ENCODE results near the gene FCGR2B.
"Not testable (repeated sequence)": the region's sequence is repeated elsewhere in the genome, so short reads cannot be mapped to it uniquely, and the experiment has no call there.

FCGR2B gene

GRCh38 chr1:161709373-161709772 lies 46.4 kb downstream of the FCGR2B start:
- Histone ChIP-seq H3K27ac (ENCODE audit: low read depth, low read length) (no peak overlapping the region), H3K4me1 (ENCODE audit: control insufficient read depth, insufficient read depth, low read length) (no peaks in the 10 kb centered on the region), H3K9ac (ENCODE audit: low read length) (no peak overlapping the region), H3K4me3 (ENCODE audit: low read depth, low read length) (no peak overlapping the region), H3K27me3 (ENCODE audit: control insufficient read depth, insufficient read depth, low read length) (0 out of 2 replicates have a peak, but pooled peaks cover 2% of the 10 kb centered on the region), H3K36me3 (ENCODE audit: control insufficient read depth, insufficient read depth, low read length) (no peaks in the 10 kb centered on the region), H3K9me3 (ENCODE audit: control insufficient read depth, insufficient read depth, low read depth, low read length) (no peaks in the 10 kb centered on the region)

GRCh38 chr1:161710560-161710959 lies 47.6 kb downstream of the FCGR2B start:
- Histone ChIP-seq H3K27me3 (ENCODE audit: control insufficient read depth, insufficient read depth, low read length) (peaks cover 3% of the 10 kb centered on the region; the same call in 1 of the 2 replicates), H3K4me1 (ENCODE audit: control insufficient read depth, insufficient read depth, low read length) (no peaks in the 10 kb centered on the region), H3K36me3 (ENCODE audit: control insufficient read depth, insufficient read depth, low read length) (no peaks in the 10 kb centered on the region), H3K27ac (ENCODE audit: low read depth, low read length) (no peak overlapping the region), H3K4me3 (ENCODE audit: low read depth, low read length) (no peak overlapping the region), H3K9me3 (ENCODE audit: control insufficient read depth, insufficient read depth, low read depth, low read length) (no peaks in the 10 kb centered on the region), H3K9ac (ENCODE audit: low read length) (no peak overlapping the region)

GRCh38 chr1:161718559-161719324 lies 55.8 kb downstream of the FCGR2B start:
- H3K36me3 ChIP-seq (ENCODE audit: control insufficient read depth, insufficient read depth, low read length), result no peaks in the 10 kb centered on the region
- H3K4me1 ChIP-seq (ENCODE audit: control insufficient read depth, insufficient read depth, low read length), result no peaks in the 10 kb centered on the region
- H3K27me3 ChIP-seq (ENCODE audit: control insufficient read depth, insufficient read depth, low read length), result peaks cover 26% of the 10 kb centered on the region
- H3K4me3 ChIP-seq (ENCODE audit: low read depth, low read length), result no peak overlapping the region
- H3K9ac ChIP-seq (ENCODE audit: low read length), result no peak overlapping the region
- no peak overlapping the region for H3K27ac ChIP-seq (ENCODE audit: low read depth, low read length)
- H3K9me3 ChIP-seq (ENCODE audit: control insufficient read depth, insufficient read depth, low read depth, low read length), result no peaks in the 10 kb centered on the region

- Histone ChIP-seq H3K4me3 (ENCODE audit: low read depth, low read length) (no peak overlapping the region), H3K4me1 (ENCODE audit: control insufficient read depth, insufficient read depth, low read length) (no peaks in the 10 kb centered on the region), H3K27me3 (ENCODE audit: control insufficient read depth, insufficient read depth, low read length) (peaks cover 29% of the 10 kb centered on the region), H3K9me3 (ENCODE audit: control insufficient read depth, insufficient read depth, low read depth, low read length) (no peaks in the 10 kb centered on the region), H3K9ac (ENCODE audit: low read length) (no peak overlapping the region), H3K27ac (ENCODE audit: low read depth, low read length) (no peak overlapping the region), H3K36me3 (ENCODE audit: control insufficient read depth, insufficient read depth, low read length) (no peaks in the 10 kb centered on the region)
These were observed 56.3 kb downstream of the FCGR2B start for GRCh38 chr1:161719325-161719611.

- no peaks in the 10 kb centered on the region for H3K36me3 ChIP-seq (ENCODE audit: control insufficient read depth, insufficient read depth, low read length)
- H3K27me3 ChIP-seq (ENCODE audit: control insufficient read depth, insufficient read depth, low read length), result peaks cover 40% of the 10 kb centered on the region
- no peak overlapping the region for H3K4me3 ChIP-seq (ENCODE audit: low read depth, low read length)
- no peak overlapping the region for H3K9ac ChIP-seq (ENCODE audit: low read length)
- H3K4me1 ChIP-seq (ENCODE audit: control insufficient read depth, insufficient read depth, low read length), result no peaks in the 10 kb centered on the region
- no peak overlapping the region for H3K27ac ChIP-seq (ENCODE audit: low read depth, low read length)
- no peaks in the 10 kb centered on the region for H3K9me3 ChIP-seq (ENCODE audit: control insufficient read depth, insufficient read depth, low read depth, low read length)
These were observed 57.5 kb downstream of the FCGR2B start for GRCh38 chr1:161720422-161720821.

GRCh38 chr1:161720956-161721737 lies 58.2 kb downstream of the FCGR2B start, which contains the start of gene FCRLB:
Gene FCRLB (plus strand): TSS chr1:161721544. CDS start chr1:161722673, 1,129 bp downstream.
- Histone ChIP-seq H3K27ac (ENCODE audit: low read depth, low read length) (no peak within 1 kb of the TSS), H3K9ac (ENCODE audit: low read length) (no peak within 1 kb of the TSS), H3K36me3 (ENCODE audit: control insufficient read depth, insufficient read depth, low read length) (no peaks in the 10 kb centered on the region), H3K4me3 (ENCODE audit: low read depth, low read length) (no peak within 1 kb of the TSS), H3K27me3 (ENCODE audit: control insufficient read depth, insufficient read depth, low read length) (peaks cover 43% of the 10 kb centered on the region), H3K4me1 (ENCODE audit: control insufficient read depth, insufficient read depth, low read length) (no peaks in the 10 kb centered on the region), H3K9me3 (ENCODE audit: control insufficient read depth, insufficient read depth, low read depth, low read length) (no peaks in the 10 kb centered on the region)

- H3K27me3 ChIP-seq (ENCODE audit: control insufficient read depth, insufficient read depth, low read length), result peaks cover 50% of the 10 kb centered on the region
- no peaks in the 10 kb centered on the region for H3K4me1 ChIP-seq (ENCODE audit: control insufficient read depth, insufficient read depth, low read length)
- no peaks in the 10 kb centered on the region for H3K36me3 ChIP-seq (ENCODE audit: control insufficient read depth, insufficient read depth, low read length)
- no peak overlapping the region for H3K4me3 ChIP-seq (ENCODE audit: low read depth, low read length)
- no peak overlapping the region for H3K27ac ChIP-seq (ENCODE audit: low read depth, low read length)
- no peak overlapping the region for H3K9ac ChIP-seq (ENCODE audit: low read length)
- no peaks in the 10 kb centered on the region for H3K9me3 ChIP-seq (ENCODE audit: control insufficient read depth, insufficient read depth, low read depth, low read length)
These were observed 58.9 kb downstream of the FCGR2B start for GRCh38 chr1:161721738-161722343.

- peaks cover 53% of the 10 kb centered on the region for H3K27me3 ChIP-seq (ENCODE audit: control insufficient read depth, insufficient read depth, low read length)
- H3K4me1 ChIP-seq (ENCODE audit: control insufficient read depth, insufficient read depth, low read length), result no peaks in the 10 kb centered on the region
- no peak overlapping the region for H3K27ac ChIP-seq (ENCODE audit: low read depth, low read length)
- no peak overlapping the region for H3K9ac ChIP-seq (ENCODE audit: low read length)
- no peaks in the 10 kb centered on the region for H3K9me3 ChIP-seq (ENCODE audit: control insufficient read depth, insufficient read depth, low read depth, low read length)
- H3K36me3 ChIP-seq (ENCODE audit: control insufficient read depth, insufficient read depth, low read length), result no peaks in the 10 kb centered on the region
- no peak overlapping the region for H3K4me3 ChIP-seq (ENCODE audit: low read depth, low read length)
These were observed 59.5 kb downstream of the FCGR2B start for GRCh38 chr1:161722406-161722805.

GRCh38 chr1:161723459-161724141 lies 60.7 kb downstream of the FCGR2B start:
- H3K9ac ChIP-seq (ENCODE audit: low read length), result no peak overlapping the region
- peaks cover 62% of the 10 kb centered on the region for H3K27me3 ChIP-seq (ENCODE audit: control insufficient read depth, insufficient read depth, low read length)
- no peaks in the 10 kb centered on the region for H3K9me3 ChIP-seq (ENCODE audit: control insufficient read depth, insufficient read depth, low read depth, low read length)
- H3K36me3 ChIP-seq (ENCODE audit: control insufficient read depth, insufficient read depth, low read length), result no peaks in the 10 kb centered on the region
- no peak overlapping the region for H3K27ac ChIP-seq (ENCODE audit: low read depth, low read length)
- no peak overlapping the region for H3K4me3 ChIP-seq (ENCODE audit: low read depth, low read length)
- H3K4me1 ChIP-seq (ENCODE audit: control insufficient read depth, insufficient read depth, low read length), result peaks cover 4% of the 10 kb centered on the region; the same call in 1 of the 2 replicates

GRCh38 chr1:161725258-161725907 lies 62.4 kb downstream of the FCGR2B start:
- not testable (repeated sequence) for H3K27ac ChIP-seq (ENCODE audit: low read depth, low read length); H3K9me3 ChIP-seq (ENCODE audit: control insufficient read depth, insufficient read depth, low read depth, low read length); H3K4me1 ChIP-seq (ENCODE audit: control insufficient read depth, insufficient read depth, low read length); H3K36me3 ChIP-seq (ENCODE audit: control insufficient read depth, insufficient read depth, low read length)
- Histone ChIP-seq H3K4me3 (ENCODE audit: low read depth, low read length) (peak overlapping the region; percentile 96), H3K27me3 (ENCODE audit: control insufficient read depth, insufficient read depth, low read length) (peaks cover 64% of the 10 kb centered on the region), H3K9ac (ENCODE audit: low read length) (peak overlapping the region; percentile 42)
